HepG2 (cell line): ENCODE data around the gene MRPL27. TPM values are rescaled to one million over a fixed set of nuclear protein-coding genes. Genes with fewer than 3 reads are reported as not detected.

Experiments used
- AHR ChIP-seq: IDR thresholded peaks from 2 replicates; pipeline ENCODE4 v1.6.1; 2018; ENCODE audit warnings: missing genetic modification reagents, missing compliant biosample characterization
- ARNTL ChIP-seq: sonication (generic); formaldehyde crosslinking; IDR thresholded peaks from 2 replicates; pipeline ENCODE4 v1.4.0; 2020; ENCODE audit warnings: mild to moderate bottlenecking, missing genetic modification reagents
- CBX1 ChIP-seq: IDR thresholded peaks from one replicate; pipeline ENCODE4 v1.6.1; 2016; ENCODE audit warnings: antibody characterized with exemption, low read depth
- FOXA3 ChIP-seq: IDR thresholded peaks from 2 replicates; pipeline ENCODE4 v1.6.1; 2016; ENCODE audit warnings: missing genetic modification reagents, missing compliant biosample characterization
- MATR3 ChIP-seq: sonication (generic); formaldehyde crosslinking; IDR thresholded peaks from 2 replicates; pipeline ENCODE4 v1.4.0; 2020; ENCODE audit warnings: missing genetic modification reagents
- MYC ChIP-seq: sonication (generic); formaldehyde crosslinking; IDR thresholded peaks from 2 replicates; pipeline ENCODE4 v1.9.0; 2021; ENCODE audit warnings: missing genetic modification reagents, borderline replicate concordance
- NCOR1 ChIP-seq: fragments of 200-600 bp; sonication (generic); IDR thresholded peaks from 2 replicates; pipeline ENCODE4 v1.7.0; 2017; ENCODE audit warnings: antibody characterized with exemption, low read length, borderline replicate concordance
- NR2F1 ChIP-seq, 2 experiments: fragments of 450-650 bp in 1 of 2; formaldehyde crosslinking in 1 of 2; IDR thresholded peaks; 2 replicates each; pipeline versions ENCODE4 v1.5.0 to v1.6.1; 2016 to 2020; ENCODE audit warnings: mild to moderate bottlenecking in 1 of 2, missing compliant biosample characterization in 1 of 2, missing genetic modification reagents in 1 of 2, moderate library complexity in 1 of 2
- SIX4 ChIP-seq: sonication (generic); formaldehyde crosslinking; IDR thresholded peaks from 2 replicates; pipeline ENCODE4 v1.4.0; 2020; ENCODE audit warnings: missing genetic modification reagents
- TOE1 ChIP-seq: sonication (generic); formaldehyde crosslinking; IDR thresholded peaks from 2 replicates; pipeline ENCODE4 v1.4.0; 2020; ENCODE audit warnings: mild to moderate bottlenecking, missing genetic modification reagents
- ZBTB20 ChIP-seq: sonication (generic); formaldehyde crosslinking; IDR thresholded peaks from 2 replicates; pipeline ENCODE4 v1.8.1; 2023; ENCODE audit warnings: missing genetic modification reagents, low read depth, mild to moderate bottlenecking, borderline replicate concordance
- ZC3H4 ChIP-seq: sonication (generic); formaldehyde crosslinking; IDR thresholded peaks from 2 replicates; pipeline ENCODE4 v1.4.0; 2020; ENCODE audit warnings: missing genetic modification reagents, borderline replicate concordance
- ZKSCAN5 ChIP-seq: sonication (generic); formaldehyde crosslinking; IDR thresholded peaks from 2 replicates; pipeline ENCODE4 v1.5.1; 2020; ENCODE audit warnings: mild to moderate bottlenecking, missing genetic modification reagents
- ZNF225 ChIP-seq: sonication (generic); formaldehyde crosslinking; IDR thresholded peaks from 2 replicates; pipeline ENCODE4 v1.4.0; 2020; ENCODE audit warnings: mild to moderate bottlenecking, missing genetic modification reagents
- ZNF709 ChIP-seq: sonication (generic); formaldehyde crosslinking; IDR thresholded peaks from 2 replicates; pipeline ENCODE4 v1.5.0; 2020; ENCODE audit warnings: mild to moderate bottlenecking, missing genetic modification reagents
- ZNF878 ChIP-seq: sonication (generic); formaldehyde crosslinking; IDR thresholded peaks from 2 replicates; pipeline ENCODE4 v1.8.1; 2023; ENCODE audit warnings: mild to moderate bottlenecking, missing genetic modification reagents, moderate library complexity
- polyA plus RNA-seq, 8 experiments: library from polyadenylated mRNA; depleted of rRNA in 3 of 8; stranded (reverse) in 7 of 8; unstranded in 1 of 8; fragments of >200 nt; fragmentation: Illumina TruSeq in 4 of 8; extraction: Trizol in 4 of 8; gene quantifications; 2 replicates each; pipeline versions ENCODE4 v1.2.1 to v1.2.3, GENCODE V29; 2011 to 2016; ENCODE audit warnings: low read depth in 4 of 8, missing spikeins in 1 of 8, mixed read lengths in 1 of 8; ENCODE audit not compliant: insufficient read depth in 1 of 8
- total RNA-seq, 5 experiments: library from RNA; depleted of rRNA; stranded (reverse); fragments of >200 nt; fragmentation: Illumina TruSeq; extraction: Trizol; gene quantifications; 2 replicates each; pipeline ENCODE4 v1.2.3, GENCODE V29; 2016; ENCODE audit warnings: low read depth in 1 of 5
- TF ChIP-seq, protein P1 (sequence below): sonication (generic); formaldehyde crosslinking; IDR thresholded peaks from 2 replicates; pipeline ENCODE4 v1.5.0; 2020; ENCODE audit warnings: missing genetic modification reagents
- TF ChIP-seq, protein P2 (sequence below): IDR thresholded peaks from 2 replicates; pipeline ENCODE4 v1.6.1; 2016; ENCODE audit warnings: missing compliant biosample characterization, missing genetic modification reagents, borderline replicate concordance
- TF ChIP-seq, protein P3 (sequence below): sonication (generic); formaldehyde crosslinking; conservative IDR thresholded peaks from 2 replicates; pipeline ENCODE4 v1.8.1; 2023; ENCODE audit warnings: missing genetic modification reagents
- TF ChIP-seq, protein P4 (sequence below): sonication (generic); formaldehyde crosslinking; IDR thresholded peaks from 2 replicates; pipeline ENCODE4 v1.5.0; 2020; ENCODE audit warnings: missing genetic modification reagents
- TF ChIP-seq, protein P5 (sequence below): sonication (generic); formaldehyde crosslinking; IDR thresholded peaks from 2 replicates; pipeline ENCODE4 v1.5.1; 2020; ENCODE audit warnings: mild to moderate bottlenecking, moderate library complexity, missing genetic modification reagents
- TF ChIP-seq, protein P6 (sequence below): sonication (generic); formaldehyde crosslinking; IDR thresholded peaks from 2 replicates; pipeline ENCODE4 v1.4.0; 2020; ENCODE audit warnings: mild to moderate bottlenecking, missing genetic modification reagents

Gene MRPL27
- total and polyA plus RNA-seq, 2 of the 13 experiments (the other 11 are each of a cell fraction or from before 2014, with no cell fraction given) = 137 to 217 TPM

DNA sequence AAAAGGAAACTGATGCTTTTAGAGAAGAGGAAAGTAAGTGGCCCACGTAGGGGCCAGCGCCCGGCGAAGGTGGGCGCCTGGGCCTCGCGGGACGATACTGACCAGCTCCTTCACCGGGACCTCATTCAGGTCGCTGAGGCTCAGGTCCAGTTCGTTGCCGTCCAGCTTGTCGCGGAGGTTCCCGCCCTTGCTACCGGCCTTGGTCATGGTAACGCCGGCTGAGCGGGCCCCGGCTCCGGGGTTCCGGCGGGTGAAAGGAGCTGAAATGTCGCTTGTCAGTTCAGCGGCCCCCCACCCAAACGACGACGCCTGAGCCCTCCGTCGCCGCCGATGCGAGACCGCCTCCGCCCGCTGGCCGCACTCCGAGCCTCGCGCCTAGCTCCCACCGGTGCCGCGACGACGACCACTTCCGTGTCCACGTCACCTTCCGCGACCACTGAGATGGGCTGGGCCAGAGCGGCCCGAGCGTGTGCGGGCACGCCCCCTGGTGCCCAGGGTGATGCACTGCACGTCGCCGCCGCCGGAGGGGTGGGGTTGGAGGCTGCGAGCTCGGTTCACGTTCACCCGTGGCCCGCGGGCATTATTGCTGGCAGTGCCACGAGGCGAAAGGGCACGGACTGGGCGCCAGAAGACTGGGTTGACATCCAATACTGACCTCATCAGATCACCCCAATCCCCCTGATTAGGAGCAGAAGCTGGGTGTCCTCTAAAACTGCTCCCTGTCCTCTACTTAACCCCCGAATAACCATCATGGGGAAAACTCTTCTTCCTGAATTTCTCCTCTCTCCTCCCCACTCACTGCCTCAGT lies 24.3 kb upstream of the MRPL27 start, which contains the start of gene LRRC59 (continued):
- TF ChIP-seq ZNF878 (CRISPR knock-in tag) (0 out of 2 replicates have a peak, but pooled peaks have one; percentile 45), AHR (CRISPR knock-in tag) (peak; percentile 98), ZKSCAN5 (CRISPR knock-in tag) (peak; percentile 85; the same call in 1 of the 2 replicates), ARNTL (CRISPR knock-in tag) (peak; percentile 87), SIX4 (CRISPR knock-in tag) (peak; percentile 90), MYC (peak; percentile 98), MATR3 (CRISPR knock-in tag) (no peak), ZC3H4 (CRISPR knock-in tag) (no peak; the same call in 1 of the 2 replicates), CBX1 (peak; percentile 100), ZNF225 (CRISPR knock-in tag) (peak; percentile 99), NCOR1 (no peak), ZNF709 (CRISPR knock-in tag) (peak; percentile 99), NR2F1 (CRISPR knock-in tag; IDR thresholded peaks at IDR 0.05) (peak in 1 of 2 experiments; percentile 26; a peak in 1 of 4 replicates), TOE1 (CRISPR knock-in tag) (peak; percentile 93), ZBTB20 (CRISPR knock-in tag) (peak; percentile 95; the same call in 1 of the 2 replicates), FOXA3 (peak; percentile 91)
- TF ChIP-seq, protein P1, sequence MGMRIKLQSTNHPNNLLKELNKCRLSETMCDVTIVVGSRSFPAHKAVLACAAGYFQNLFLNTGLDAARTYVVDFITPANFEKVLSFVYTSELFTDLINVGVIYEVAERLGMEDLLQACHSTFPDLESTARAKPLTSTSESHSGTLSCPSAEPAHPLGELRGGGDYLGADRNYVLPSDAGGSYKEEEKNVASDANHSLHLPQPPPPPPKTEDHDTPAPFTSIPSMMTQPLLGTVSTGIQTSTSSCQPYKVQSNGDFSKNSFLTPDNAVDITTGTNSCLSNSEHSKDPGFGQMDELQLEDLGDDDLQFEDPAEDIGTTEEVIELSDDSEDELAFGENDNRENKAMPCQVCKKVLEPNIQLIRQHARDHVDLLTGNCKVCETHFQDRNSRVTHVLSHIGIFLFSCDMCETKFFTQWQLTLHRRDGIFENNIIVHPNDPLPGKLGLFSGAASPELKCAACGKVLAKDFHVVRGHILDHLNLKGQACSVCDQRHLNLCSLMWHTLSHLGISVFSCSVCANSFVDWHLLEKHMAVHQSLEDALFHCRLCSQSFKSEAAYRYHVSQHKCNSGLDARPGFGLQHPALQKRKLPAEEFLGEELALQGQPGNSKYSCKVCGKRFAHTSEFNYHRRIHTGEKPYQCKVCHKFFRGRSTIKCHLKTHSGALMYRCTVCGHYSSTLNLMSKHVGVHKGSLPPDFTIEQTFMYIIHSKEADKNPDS (CRISPR knock-in tag) = no peak
- TF ChIP-seq, protein P2, sequence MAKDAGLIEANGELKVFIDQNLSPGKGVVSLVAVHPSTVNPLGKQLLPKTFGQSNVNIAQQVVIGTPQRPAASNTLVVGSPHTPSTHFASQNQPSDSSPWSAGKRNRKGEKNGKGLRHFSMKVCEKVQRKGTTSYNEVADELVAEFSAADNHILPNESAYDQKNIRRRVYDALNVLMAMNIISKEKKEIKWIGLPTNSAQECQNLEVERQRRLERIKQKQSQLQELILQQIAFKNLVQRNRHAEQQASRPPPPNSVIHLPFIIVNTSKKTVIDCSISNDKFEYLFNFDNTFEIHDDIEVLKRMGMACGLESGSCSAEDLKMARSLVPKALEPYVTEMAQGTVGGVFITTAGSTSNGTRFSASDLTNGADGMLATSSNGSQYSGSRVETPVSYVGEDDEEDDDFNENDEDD (CRISPR knock-in tag) = peak; percentile 98
- TF ChIP-seq, protein P3, sequence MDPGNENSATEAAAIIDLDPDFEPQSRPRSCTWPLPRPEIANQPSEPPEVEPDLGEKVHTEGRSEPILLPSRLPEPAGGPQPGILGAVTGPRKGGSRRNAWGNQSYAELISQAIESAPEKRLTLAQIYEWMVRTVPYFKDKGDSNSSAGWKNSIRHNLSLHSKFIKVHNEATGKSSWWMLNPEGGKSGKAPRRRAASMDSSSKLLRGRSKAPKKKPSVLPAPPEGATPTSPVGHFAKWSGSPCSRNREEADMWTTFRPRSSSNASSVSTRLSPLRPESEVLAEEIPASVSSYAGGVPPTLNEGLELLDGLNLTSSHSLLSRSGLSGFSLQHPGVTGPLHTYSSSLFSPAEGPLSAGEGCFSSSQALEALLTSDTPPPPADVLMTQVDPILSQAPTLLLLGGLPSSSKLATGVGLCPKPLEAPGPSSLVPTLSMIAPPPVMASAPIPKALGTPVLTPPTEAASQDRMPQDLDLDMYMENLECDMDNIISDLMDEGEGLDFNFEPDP (CRISPR knock-in tag) = no peak
- TF ChIP-seq, protein P4, sequence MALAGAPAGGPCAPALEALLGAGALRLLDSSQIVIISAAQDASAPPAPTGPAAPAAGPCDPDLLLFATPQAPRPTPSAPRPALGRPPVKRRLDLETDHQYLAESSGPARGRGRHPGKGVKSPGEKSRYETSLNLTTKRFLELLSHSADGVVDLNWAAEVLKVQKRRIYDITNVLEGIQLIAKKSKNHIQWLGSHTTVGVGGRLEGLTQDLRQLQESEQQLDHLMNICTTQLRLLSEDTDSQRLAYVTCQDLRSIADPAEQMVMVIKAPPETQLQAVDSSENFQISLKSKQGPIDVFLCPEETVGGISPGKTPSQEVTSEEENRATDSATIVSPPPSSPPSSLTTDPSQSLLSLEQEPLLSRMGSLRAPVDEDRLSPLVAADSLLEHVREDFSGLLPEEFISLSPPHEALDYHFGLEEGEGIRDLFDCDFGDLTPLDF = 0 out of 2 replicates have a peak, but pooled peaks have one; percentile 55
- TF ChIP-seq, protein P5, sequence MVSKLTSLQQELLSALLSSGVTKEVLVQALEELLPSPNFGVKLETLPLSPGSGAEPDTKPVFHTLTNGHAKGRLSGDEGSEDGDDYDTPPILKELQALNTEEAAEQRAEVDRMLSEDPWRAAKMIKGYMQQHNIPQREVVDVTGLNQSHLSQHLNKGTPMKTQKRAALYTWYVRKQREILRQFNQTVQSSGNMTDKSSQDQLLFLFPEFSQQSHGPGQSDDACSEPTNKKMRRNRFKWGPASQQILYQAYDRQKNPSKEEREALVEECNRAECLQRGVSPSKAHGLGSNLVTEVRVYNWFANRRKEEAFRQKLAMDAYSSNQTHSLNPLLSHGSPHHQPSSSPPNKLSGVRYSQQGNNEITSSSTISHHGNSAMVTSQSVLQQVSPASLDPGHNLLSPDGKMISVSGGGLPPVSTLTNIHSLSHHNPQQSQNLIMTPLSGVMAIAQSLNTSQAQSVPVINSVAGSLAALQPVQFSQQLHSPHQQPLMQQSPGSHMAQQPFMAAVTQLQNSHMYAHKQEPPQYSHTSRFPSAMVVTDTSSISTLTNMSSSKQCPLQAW = peak; percentile 99
- TF ChIP-seq, protein P6, sequence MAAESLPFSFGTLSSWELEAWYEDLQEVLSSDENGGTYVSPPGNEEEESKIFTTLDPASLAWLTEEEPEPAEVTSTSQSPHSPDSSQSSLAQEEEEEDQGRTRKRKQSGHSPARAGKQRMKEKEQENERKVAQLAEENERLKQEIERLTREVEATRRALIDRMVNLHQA = no peak
